GM12892 (cell line): ENCODE measurements around the gene PNPLA2.

ENCODE experiments used
- POLR2A ChIP-seq: IDR thresholded peaks from 2 replicates; pipeline ENCODE4 v1.6.1; 2011; ENCODE audit warnings: low read depth, low read length, control low read depth
- POLR2AphosphoS5 ChIP-seq: IDR thresholded peaks from 2 replicates; pipeline ENCODE4 v1.6.1; 2011; ENCODE audit warnings: low read depth, low read length, control low read depth
- TAF1 ChIP-seq: IDR thresholded peaks from 2 replicates; pipeline ENCODE4 v1.6.1; 2011; ENCODE audit warnings: low read depth, mild to moderate bottlenecking, control low read depth, low read length, borderline replicate concordance

GRCh38 chr11:799641-800316, 18.9 kb upstream of the PNPLA2 start:
- TF ChIP-seq POLR2AphosphoS5 (no peak), POLR2A (no peak), TAF1 (no peak)
